ENCODE results near the gene NDUFAF4.

The NDUFAF4 gene

DNA sequence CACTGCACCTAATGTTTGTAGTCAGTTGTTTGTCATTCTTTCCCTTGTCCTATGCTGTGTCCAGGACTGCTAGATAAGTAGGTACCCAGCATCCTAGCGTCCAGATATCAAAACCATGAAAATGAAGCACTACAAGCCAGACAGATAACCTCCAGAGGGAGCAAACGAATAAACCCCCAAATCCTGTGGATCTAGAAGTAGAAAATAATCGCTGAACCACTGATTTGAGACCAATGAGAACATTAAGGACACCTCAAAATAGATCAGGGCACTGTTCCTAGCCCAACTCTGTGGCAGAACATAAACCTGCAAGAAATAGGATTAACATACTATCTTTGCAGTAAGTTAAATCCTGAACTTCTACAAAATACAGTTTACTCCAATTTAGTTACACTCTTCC, 25.7 kb upstream of the NDUFAF4 start:
- TF ChIP-seq, protein P1, sequence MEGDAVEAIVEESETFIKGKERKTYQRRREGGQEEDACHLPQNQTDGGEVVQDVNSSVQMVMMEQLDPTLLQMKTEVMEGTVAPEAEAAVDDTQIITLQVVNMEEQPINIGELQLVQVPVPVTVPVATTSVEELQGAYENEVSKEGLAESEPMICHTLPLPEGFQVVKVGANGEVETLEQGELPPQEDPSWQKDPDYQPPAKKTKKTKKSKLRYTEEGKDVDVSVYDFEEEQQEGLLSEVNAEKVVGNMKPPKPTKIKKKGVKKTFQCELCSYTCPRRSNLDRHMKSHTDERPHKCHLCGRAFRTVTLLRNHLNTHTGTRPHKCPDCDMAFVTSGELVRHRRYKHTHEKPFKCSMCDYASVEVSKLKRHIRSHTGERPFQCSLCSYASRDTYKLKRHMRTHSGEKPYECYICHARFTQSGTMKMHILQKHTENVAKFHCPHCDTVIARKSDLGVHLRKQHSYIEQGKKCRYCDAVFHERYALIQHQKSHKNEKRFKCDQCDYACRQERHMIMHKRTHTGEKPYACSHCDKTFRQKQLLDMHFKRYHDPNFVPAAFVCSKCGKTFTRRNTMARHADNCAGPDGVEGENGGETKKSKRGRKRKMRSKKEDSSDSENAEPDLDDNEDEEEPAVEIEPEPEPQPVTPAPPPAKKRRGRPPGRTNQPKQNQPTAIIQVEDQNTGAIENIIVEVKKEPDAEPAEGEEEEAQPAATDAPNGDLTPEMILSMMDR (conservative IDR thresholded peaks at IDR 0.05; ENCODE audit: control insufficient read depth, insufficient read depth, low read depth, low read length) = no peak
- DNase-seq (ENCODE audit: low read depth) = no peak
- H3K4me3 ChIP-seq (ENCODE audit: control insufficient read depth, low read depth, low read length) = no peak overlapping the region

DNA sequence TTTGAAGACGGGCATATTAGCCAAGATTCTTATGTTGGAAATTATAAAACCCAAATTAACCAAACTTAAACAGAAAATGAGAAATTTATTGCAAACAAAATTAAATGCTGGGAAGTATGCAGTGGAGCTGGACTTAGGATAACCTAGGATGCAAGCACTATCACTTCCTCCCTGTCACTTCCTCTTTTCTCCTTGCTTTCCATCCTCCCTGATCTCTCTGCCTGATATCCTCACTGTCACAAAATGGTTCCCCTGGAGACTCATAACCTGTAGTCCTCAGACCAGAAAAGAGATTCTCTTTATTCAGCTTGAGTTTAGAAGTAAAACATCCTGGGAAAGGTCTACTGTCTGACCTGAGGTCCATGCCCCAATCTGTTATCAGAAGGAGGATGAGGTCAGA, 19.4 kb upstream of the NDUFAF4 start:
- DNase-seq (ENCODE audit: low read depth) = no peak
- TF ChIP-seq, protein P1 (conservative IDR thresholded peaks at IDR 0.05; ENCODE audit: control insufficient read depth, insufficient read depth, low read depth, low read length) = no peak
- H3K4me3 ChIP-seq (ENCODE audit: control insufficient read depth, low read depth, low read length) = no peak overlapping the region

DNA sequence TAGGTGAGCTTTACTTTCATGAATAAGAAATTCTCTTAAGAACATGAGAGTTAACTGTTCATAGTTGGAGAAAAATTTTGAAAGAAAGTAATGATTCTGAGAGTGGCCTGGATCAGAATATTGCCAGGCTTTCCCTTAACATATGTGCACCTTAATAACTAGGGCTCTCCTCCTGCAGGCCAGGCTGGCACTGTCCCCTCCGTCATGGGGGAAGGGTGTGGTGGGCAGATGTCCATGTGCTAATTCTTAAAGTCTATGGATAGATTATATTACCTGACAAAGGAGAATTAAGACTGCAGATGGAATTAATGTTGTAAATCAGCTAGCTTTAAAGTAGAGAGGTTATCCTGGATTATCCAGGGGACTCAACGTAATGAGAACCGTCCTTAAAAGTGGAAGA, 15.9 kb upstream of the NDUFAF4 start:
- TF ChIP-seq, protein P1 (conservative IDR thresholded peaks at IDR 0.05; ENCODE audit: control insufficient read depth, insufficient read depth, low read depth, low read length) = no peak
- no peak overlapping the region for H3K4me3 ChIP-seq (ENCODE audit: control insufficient read depth, low read depth, low read length)
- DNase-seq (ENCODE audit: low read depth) = no peak

DNA sequence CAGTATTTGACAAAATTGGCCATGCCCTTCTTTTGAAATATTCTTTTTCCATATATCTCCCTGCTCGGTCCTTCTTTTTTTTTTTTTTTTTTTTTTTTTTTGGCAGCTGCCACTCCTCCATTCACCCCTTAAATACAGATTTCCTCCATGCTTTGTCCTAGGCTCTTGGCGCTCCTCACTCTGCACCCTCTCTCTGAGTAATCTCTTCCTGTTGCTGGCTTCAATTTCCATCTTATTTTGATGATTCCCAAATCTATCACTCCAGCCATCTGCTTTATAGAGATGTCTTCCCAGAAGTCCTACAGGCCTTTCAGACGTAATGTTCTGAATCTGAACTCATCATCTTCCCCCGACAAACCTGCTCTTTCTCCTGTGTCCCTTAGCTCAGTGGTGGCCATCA, 14.1 kb upstream of the NDUFAF4 start:
- H3K4me3 ChIP-seq (ENCODE audit: control insufficient read depth, low read depth, low read length) = no peak overlapping the region
- TF ChIP-seq, protein P1 (conservative IDR thresholded peaks at IDR 0.05; ENCODE audit: control insufficient read depth, insufficient read depth, low read depth, low read length) = no peak
- no peak for DNase-seq (ENCODE audit: low read depth)

DNA sequence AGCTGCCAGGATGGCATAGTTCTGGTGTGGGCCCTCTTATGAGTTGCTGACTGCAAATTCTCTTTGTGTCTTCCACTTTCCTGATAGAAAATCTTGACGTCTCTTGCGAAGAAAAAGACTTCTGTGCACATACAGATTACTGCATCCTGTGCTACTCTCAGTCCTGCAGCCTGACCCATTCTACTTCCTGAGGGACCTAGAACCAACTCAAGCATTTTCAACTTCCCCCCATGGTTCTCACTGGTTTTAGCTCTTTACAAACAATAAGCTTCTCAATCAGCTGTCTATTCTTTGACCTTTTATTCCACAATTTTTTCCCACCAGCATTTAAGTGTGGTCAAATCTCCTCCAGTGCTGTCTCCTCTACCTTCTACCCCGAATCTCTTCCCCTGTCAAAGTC, 13.5 kb upstream of the NDUFAF4 start:
- DNase-seq (ENCODE audit: low read depth) = no peak
- TF ChIP-seq, protein P1 (conservative IDR thresholded peaks at IDR 0.05; ENCODE audit: control insufficient read depth, insufficient read depth, low read depth, low read length) = no peak
- H3K4me3 ChIP-seq (ENCODE audit: control insufficient read depth, low read depth, low read length) = no peak overlapping the region

DNA sequence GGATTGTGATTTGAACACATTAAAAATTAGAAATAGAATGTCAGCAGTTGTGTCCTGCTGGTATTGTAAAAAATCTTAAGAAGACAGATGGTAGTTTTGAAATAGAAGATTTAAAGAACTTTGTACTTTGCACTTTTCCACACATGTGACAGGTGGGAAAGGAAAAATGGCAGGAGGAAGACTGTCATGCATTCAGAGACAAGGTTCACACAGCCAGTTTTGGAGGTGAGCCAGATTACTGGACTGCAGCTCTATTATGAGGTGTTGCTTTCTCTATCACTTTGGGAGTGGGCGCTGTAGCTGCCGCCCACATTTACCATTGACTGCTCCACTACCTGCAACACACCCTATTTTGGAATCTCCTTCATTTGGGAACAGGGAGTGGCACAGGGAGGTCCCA, 12.1 kb upstream of the NDUFAF4 start:
- TF ChIP-seq, protein P1 (conservative IDR thresholded peaks at IDR 0.05; ENCODE audit: control insufficient read depth, insufficient read depth, low read depth, low read length) = no peak
- no peak for DNase-seq (ENCODE audit: low read depth)
- no peak overlapping the region for H3K4me3 ChIP-seq (ENCODE audit: control insufficient read depth, low read depth, low read length)

DNA sequence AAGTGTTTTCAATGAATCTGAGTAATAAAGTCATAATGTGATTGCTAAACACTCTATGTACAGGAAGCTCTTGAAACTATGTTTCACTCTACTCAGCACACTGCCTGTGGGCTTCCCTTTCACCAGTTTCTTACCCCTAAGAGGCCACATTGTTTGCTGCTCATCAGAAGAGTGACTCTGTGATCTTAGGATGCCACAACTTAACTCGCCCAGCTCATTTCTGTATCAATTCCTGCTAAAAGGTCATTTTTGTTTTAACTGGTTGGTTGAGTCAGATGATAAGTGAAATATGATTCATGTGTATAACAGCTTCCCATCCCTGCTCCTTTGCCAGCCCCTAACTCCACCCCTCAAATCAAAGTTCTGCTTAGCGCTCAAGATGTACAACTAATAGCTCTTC, 9.8 kb upstream of the NDUFAF4 start:
- DNase-seq (ENCODE audit: low read depth) = peak; percentile 53
- TF ChIP-seq, protein P1 (conservative IDR thresholded peaks at IDR 0.05; ENCODE audit: control insufficient read depth, insufficient read depth, low read depth, low read length) = no peak
- H3K4me3 ChIP-seq (ENCODE audit: control insufficient read depth, low read depth, low read length) = no peak overlapping the region
